Kidney (tissue), 14 donors: Measurements from ENCODE around the gene BAMBI. TPM values are rescaled to one million over a fixed set of nuclear protein-coding genes. Genes with fewer than 3 reads are reported as not detected.

Experiments
- DNase-seq, 5 donors: peaks; one replicate each; pipeline ENCODE4 v3.0.0-alpha.2; 2013 to 2020
- FAIRE-seq: peaks from 2 replicates; lab custom pipeline; 2012; peaks lifted over from hg19 to GRCh38; lab: Jason Lieb, UNC
- H3K27ac ChIP-seq, 2 donors: one replicate each; pipeline ENCODE4 v1.7.0; 2013; ENCODE audit warnings: low read depth in 2 of 2, low read length in 2 of 2, inconsistent platforms in 1 of 2
- H3K27me3 ChIP-seq: one replicate; pipeline ENCODE4 v1.7.1; 2013; ENCODE audit warnings: low read length, inconsistent platforms; ENCODE audit not compliant: control insufficient read depth, insufficient read depth
- H3K36me3 ChIP-seq, 3 donors: one replicate each; pipeline versions ENCODE4 v1.7.0 to v1.7.1; 2013; ENCODE audit warnings: low read length in 3 of 3, control low read depth in 1 of 3, inconsistent platforms in 1 of 3; ENCODE audit not compliant: insufficient read depth in 3 of 3, control insufficient read depth in 2 of 3
- H3K4me1 ChIP-seq, 3 donors: one replicate each; pipeline versions ENCODE4 v1.7.0 to v1.7.1; 2013; ENCODE audit warnings: low read length in 3 of 3, inconsistent platforms in 1 of 3, low read depth in 1 of 3; ENCODE audit not compliant: control insufficient read depth in 2 of 3, insufficient read depth in 2 of 3
- H3K4me3 ChIP-seq, 3 donors: one replicate each; pipeline versions ENCODE4 v1.7.0 to v1.8.1; 2013; ENCODE audit warnings: low read length in 3 of 3, control low read depth in 1 of 3, inconsistent platforms in 1 of 3
- H3K9ac ChIP-seq, 3 donors: one replicate each; pipeline versions ENCODE4 v1.7.0 to v1.7.1; 2013; ENCODE audit warnings: low read length in 3 of 3, control low read depth in 1 of 3, inconsistent platforms in 1 of 3
- H3K9me3 ChIP-seq, 3 donors: one replicate each; pipeline versions ENCODE4 v1.7.0 to v1.7.1; 2013; ENCODE audit warnings: low read length in 3 of 3, control low read depth in 1 of 3, inconsistent platforms in 1 of 3; ENCODE audit not compliant: control insufficient read depth in 2 of 3, insufficient read depth in 1 of 3
- CTCF ChIP-seq: IDR thresholded peaks from 3 replicates; pipeline ENCODE4 v1.5.1; 2012; ENCODE audit warnings: mild to moderate bottlenecking, moderate library complexity, borderline replicate concordance; ENCODE audit not compliant: insufficient read depth; ENCODE audit errors: extremely low read depth
- intact Hi-C: fragments of 100-400 bp; cut with DNase I; formaldehyde crosslinking; loops from one replicate; pipeline ENCODE4 v1.11.1; 2022
- polyA plus RNA-seq: library from polyadenylated mRNA; stranded (reverse); fragments of 350-450 nt; fragmentation: Illumina TruSeq; extraction: RNeasy Lipid Tissue Mini Kit (QIAGEN cat#74804); gene quantifications from one replicate; pipeline ENCODE4 v1.2.3, GENCODE V29; 2014; ENCODE audit warnings: low read depth, low replicate concordance; ENCODE audit not compliant: insufficient read depth
- total RNA-seq: library from RNA; stranded (reverse); fragmentation: NEBNext Ultra II Directional; extraction: Animal tissue kit (Norgen Biotek cat#: 25700); gene quantifications from one replicate; pipeline ENCODE4 v1.2.1, GENCODE V29; 2021
- donor health status: control.
- donor health status: control.
- donor health status: control.
- donor health status: control.
- donor health status: control.
- donor health status: DM: yes; HTN: yes; CAD: no.
- donor health status: Normal renal cell carcinoma (clear cell type).

BAMBI gene
- total and polyA plus RNA-seq, 2 donors from 2014 or later, result 19.5 to 21.1 TPM

DNA sequence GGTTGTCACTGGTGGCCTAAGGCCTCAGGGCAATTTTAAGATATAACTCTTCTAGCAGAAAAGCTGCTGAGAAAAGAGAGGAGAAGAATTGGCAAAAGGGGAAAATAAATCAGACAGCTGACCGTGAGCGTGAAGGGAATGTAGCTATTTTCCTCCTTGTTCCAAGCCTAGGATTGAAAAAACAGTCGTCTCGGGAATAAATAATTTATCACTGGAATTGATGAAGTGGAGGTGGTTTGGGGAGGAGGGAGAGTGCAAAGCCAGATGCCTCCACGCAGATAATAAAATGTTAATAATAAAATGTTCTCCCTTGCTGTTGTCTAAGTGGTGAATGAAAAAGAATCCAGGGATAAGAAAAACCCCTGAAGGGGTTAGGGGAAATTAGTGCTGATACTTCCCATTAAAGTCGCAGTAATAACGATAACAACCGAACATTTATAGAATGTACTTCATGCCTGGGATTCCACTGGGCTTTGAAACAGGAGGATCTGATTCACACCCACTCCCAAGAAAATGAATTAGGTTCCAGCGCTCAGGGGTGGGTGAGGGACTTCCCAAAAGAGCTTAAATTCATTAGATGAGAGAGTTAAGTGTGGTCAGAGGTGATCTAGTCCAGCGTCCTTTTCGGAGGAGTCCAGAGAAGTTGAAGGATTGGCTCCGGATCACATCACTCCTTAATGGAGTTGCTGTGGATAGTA, 27.3 kb downstream of the BAMBI start:
- Histone ChIP-seq H3K4me3 (no peak overlapping the region), H3K36me3 (no peaks in the 10 kb centered on the region), H3K27ac (no peak overlapping the region), H3K4me1 (no peaks in the 10 kb centered on the region), H3K9ac (no peak overlapping the region), H3K27me3 (no peaks in the 10 kb centered on the region), H3K9me3 (no peaks in the 10 kb centered on the region)
- FAIRE-seq (no peak), DNase-seq (peak in 1 of 5 donors; percentile 47)
- intact Hi-C loops, result no loop called here
- no peak for TF ChIP-seq CTCF

- Histone ChIP-seq H3K27me3 (no peaks in the 10 kb centered on the region), H3K36me3 (no peaks in the 10 kb centered on the region), H3K9ac (no peak overlapping the region), H3K27ac (no peak overlapping the region), H3K4me3 (no peak overlapping the region), H3K9me3 (no peaks in the 10 kb centered on the region), H3K4me1 (peaks cover 0 to 3% (median 0%) of the 10 kb centered on the region in 3 donors)
- FAIRE-seq (no peak), DNase-seq (peak in 1 of 5 donors; percentile 29)
- intact Hi-C loops, result no loop called here
- TF ChIP-seq CTCF, result no peak
Measured at GRCh38 chr10:28705472-28705871, 28.2 kb downstream of the BAMBI start.

DNA sequence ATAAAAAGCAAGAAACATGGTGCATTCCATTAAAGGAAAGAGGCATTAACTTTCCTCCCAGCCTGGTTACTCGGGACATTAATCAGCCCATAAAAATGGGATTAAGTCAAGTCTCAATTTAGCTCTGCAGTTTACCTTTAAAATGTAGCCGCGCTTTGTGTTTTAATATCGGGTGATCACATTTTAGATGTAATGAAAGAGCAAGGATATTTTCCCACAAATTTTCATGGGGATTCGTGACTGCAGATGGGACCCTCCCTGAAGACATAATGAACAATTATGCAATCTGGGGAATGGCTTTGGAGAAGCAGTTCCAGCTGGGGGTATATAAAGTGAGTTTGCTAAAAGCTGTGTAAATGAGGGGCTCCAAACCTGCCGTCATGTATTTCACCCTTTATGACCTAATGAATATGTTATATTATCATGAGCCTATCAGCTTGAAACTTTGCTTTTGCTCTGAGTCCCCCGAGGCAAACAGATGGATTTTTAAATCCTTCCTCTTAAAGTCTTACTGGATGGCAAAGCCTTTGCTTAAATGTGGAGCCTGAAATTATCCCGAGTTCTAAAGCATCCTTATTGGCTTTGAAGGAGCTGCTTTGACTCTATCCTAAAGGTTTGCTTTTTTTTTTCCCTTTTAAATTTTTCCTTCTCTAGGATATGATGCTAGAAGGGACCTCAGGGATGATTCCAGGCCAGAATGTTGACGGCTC, 31.8 kb downstream of the BAMBI start:
- H3K27me3 ChIP-seq, result no peaks in the 10 kb centered on the region
- peak in 2 of 5 donors; percentile 74 to 80 for DNase-seq
- peaks cover 0 to 5% (median under 1%) of the 10 kb centered on the region in 3 donors for H3K4me1 ChIP-seq
- FAIRE-seq, result no peak
- no peak overlapping the region for H3K4me3 ChIP-seq
- intact Hi-C loops, result no loop called here
- H3K9ac ChIP-seq, result no peak overlapping the region
- no peak overlapping the region for H3K27ac ChIP-seq
- H3K9me3 ChIP-seq, result no peaks in the 10 kb centered on the region
- H3K36me3 ChIP-seq, result no peaks in the 10 kb centered on the region
- TF ChIP-seq CTCF, result no peak
